NCI-H1092 (cell line): ENCODE results near the gene RNF224.

Experiments
- DNase-seq: peaks from one replicate; lab custom pipeline; 2025; lab: John Stamatoyannopoulos, UW

Gene RNF224

GRCh38 chr9:137192448-137192780 lies 34.9 kb upstream of the RNF224 start:
- DNase-seq: no peak

- no peak for DNase-seq
Observed at GRCh38 chr9:137192859-137193258, 34.4 kb upstream of the RNF224 start.

- DNase-seq: no peak
Observed at GRCh38 chr9:137193771-137194170, 33.5 kb upstream of the RNF224 start.

GRCh38 chr9:137194388-137194787 lies 32.9 kb upstream of the RNF224 start:
- DNase-seq: no peak

- no peak for DNase-seq
Observed at GRCh38 chr9:137194909-137195308, 32.4 kb upstream of the RNF224 start.

GRCh38 chr9:137195525-137196220 lies 31.6 kb upstream of the RNF224 start:
- DNase-seq: peak; percentile 49

- DNase-seq: no peak
Observed at GRCh38 chr9:137198051-137198901, 29.0 kb upstream of the RNF224 start.

GRCh38 chr9:137198902-137199283 lies 28.4 kb upstream of the RNF224 start:
- DNase-seq: no peak

GRCh38 chr9:137199411-137200121 lies 27.7 kb upstream of the RNF224 start:
- DNase-seq: no peak

GRCh38 chr9:137200311-137201204 lies 26.7 kb upstream of the RNF224 start, which contains the start of gene TPRN:
Gene TPRN (minus strand): TSS chr9:137200741. CDS start chr9:137200711, 30 bp downstream.
- peak; percentile 99 for DNase-seq

GRCh38 chr9:137201205-137201868 lies 26.0 kb upstream of the RNF224 start:
- DNase-seq: no peak

- DNase-seq: no peak
Observed at GRCh38 chr9:137202966-137203365, 24.3 kb upstream of the RNF224 start.

GRCh38 chr9:137204731-137205125 lies 22.6 kb upstream of the RNF224 start:
- no peak for DNase-seq

- peak; percentile 78 for DNase-seq
Observed at GRCh38 chr9:137205126-137206069, 21.9 kb upstream of the RNF224 start, which contains the start of the genes NDOR1 and TMEM203. Gene NDOR1 (plus strand): TSS chr9:137205700. CDS start chr9:137205778, 78 bp downstream. Gene TMEM203 (minus strand): TSS chr9:137205648. CDS start chr9:137205414, 234 bp downstream.

- no peak for DNase-seq
Observed at GRCh38 chr9:137206602-137207001, 20.7 kb upstream of the RNF224 start.

- no peak for DNase-seq
Observed at GRCh38 chr9:137211532-137211931, 15.8 kb upstream of the RNF224 start.

GRCh38 chr9:137212520-137212919 lies 14.8 kb upstream of the RNF224 start:
- no peak for DNase-seq

GRCh38 chr9:137213160-137214060 lies 13.9 kb upstream of the RNF224 start:
- DNase-seq: no peak

- DNase-seq: no peak
Observed at GRCh38 chr9:137214620-137215019, 12.7 kb upstream of the RNF224 start.
